ENCODE measurements around the gene SULT1A4.
"Not testable (repeated sequence)": the region's sequence is repeated elsewhere in the genome, so short reads cannot be mapped to it uniquely, and the experiment has no call there.

- not testable (repeated sequence) for TF ChIP-seq POLR2A, POLR2AphosphoS5 (IDR thresholded peaks at IDR 0.05)
Observed at GRCh38 chr16:29459706-29460646, at the start of gene SULT1A4.

Measured in upper lobe of left lung (tissue), 4 donors.